K562 (cell line): Measurements from ENCODE around the gene SMC5. TPM values are rescaled to one million over a fixed set of nuclear protein-coding genes. Genes with fewer than 3 reads are reported as not detected.
A peak's percentile ranks its signal among the peaks of the same experiment; 100 is the strongest.

Experiments used
- CBX5 ChIP-seq: IDR thresholded peaks from 2 replicates; pipeline ENCODE4 v1.6.1; 2014; ENCODE audit warnings: low read depth, borderline replicate concordance
- DACH1 ChIP-seq: fragments of 450-650 bp; IDR thresholded peaks from 2 replicates; pipeline ENCODE4 v1.6.1; 2018; ENCODE audit not compliant: partially characterized antibody
- MTA3 ChIP-seq: fragments of 450-650 bp; formaldehyde crosslinking; IDR thresholded peaks from 2 replicates; pipeline ENCODE4 v1.6.1; 2017; ENCODE audit warnings: mild to moderate bottlenecking, borderline replicate concordance
- PBX2 ChIP-seq, 2 experiments: IDR thresholded peaks in 1 of 2; conservative IDR thresholded peaks in 1 of 2; 2 replicates each; pipeline ENCODE4 v1.6.1; 2016; ENCODE audit warnings: low read depth in 2 of 2, mild to moderate bottlenecking in 1 of 2, missing compliant biosample characterization in 1 of 2, missing genetic modification characterization in 1 of 2, moderate library complexity in 1 of 2
- POLR2G ChIP-seq: fragments of 200-400 bp; formaldehyde crosslinking; IDR thresholded peaks from 2 replicates; pipeline ENCODE4 v1.6.1; 2017; ENCODE audit warnings: low read depth, mild to moderate bottlenecking, antibody characterized with exemption, low read length, moderate library complexity
- UBTF ChIP-seq, 2 experiments: IDR thresholded peaks; 2 replicates each; pipeline ENCODE4 v1.6.1; 2012; ENCODE audit warnings: improper control_type of control experiment in 2 of 2, low read depth in 2 of 2, low read length in 2 of 2, borderline replicate concordance in 1 of 2
- ZKSCAN8 ChIP-seq: fragments of 200-800 bp; sonication (Bioruptor generic); IDR thresholded peaks from 2 replicates; pipeline ENCODE4 v1.6.1; 2016; ENCODE audit warnings: missing genetic modification characterization, missing compliant biosample characterization
- ZNF232 ChIP-seq: sonication (generic); formaldehyde crosslinking; IDR thresholded peaks from 2 replicates; pipeline ENCODE4 v1.8.0; 2022; ENCODE audit warnings: mild to moderate bottlenecking, missing genetic modification reagents
- ZNF395 ChIP-seq: fragments of 200-800 bp; sonication (Bioruptor generic); IDR thresholded peaks from 2 replicates; pipeline ENCODE4 v1.6.1; 2017; ENCODE audit warnings: missing genetic modification characterization, missing compliant biosample characterization
- ZNF79 ChIP-seq: fragments of 250-450 bp; sonication (Bioruptor Pico); IDR thresholded peaks from 2 replicates; pipeline ENCODE4 v1.4.0; 2020; ENCODE audit warnings: low read depth, mild to moderate bottlenecking, moderate library complexity
- polyA plus RNA-seq, 8 experiments: library from polyadenylated mRNA; depleted of rRNA in 4 of 8; stranded (reverse) in 5 of 8; unstranded in 3 of 8; fragments of >200 nt; fragmentation: Nextera tagmentation in 2 of 8; fragmentation: Illumina TruSeq in 1 of 8; extraction: Ambion mirVana in 2 of 8; extraction: Trizol in 1 of 8; gene quantifications; 2 replicates each; pipeline versions ENCODE4 v1.2.1 to v1.2.3, GENCODE V29; 2011 to 2014; ENCODE audit warnings: inconsistent platforms in 1 of 8, missing spikeins in 1 of 8
- total RNA-seq, 7 experiments: library from RNA; depleted of rRNA in 6 of 7; stranded (reverse); fragments of >200 nt in 6 of 7; fragmentation: Illumina TruSeq in 2 of 7; extraction: Trizol in 2 of 7; gene quantifications; 2 replicates each; pipeline versions ENCODE4 v1.2.1 to v1.2.3, GENCODE V29; 2011 to 2021; ENCODE audit warnings: low replicate concordance in 1 of 7
- TF ChIP-seq, protein P1 (sequence below): sonication (generic); formaldehyde crosslinking; IDR thresholded peaks from 2 replicates; pipeline ENCODE4 v1.8.0; 2022; ENCODE audit warnings: mild to moderate bottlenecking, missing genetic modification reagents
- TF ChIP-seq, protein P2 (sequence below): fragments of 200-800 bp; sonication (Bioruptor generic); IDR thresholded peaks from 2 replicates; pipeline ENCODE4 v1.6.1; 2017; ENCODE audit warnings: missing genetic modification characterization, missing compliant biosample characterization

The SMC5 gene
- total and polyA plus RNA-seq, 9 of the 15 experiments (the other 6 are each of a cell fraction or from before 2014, with no cell fraction given), result 3.5 to 43.2 (median 21.4) TPM

DNA sequence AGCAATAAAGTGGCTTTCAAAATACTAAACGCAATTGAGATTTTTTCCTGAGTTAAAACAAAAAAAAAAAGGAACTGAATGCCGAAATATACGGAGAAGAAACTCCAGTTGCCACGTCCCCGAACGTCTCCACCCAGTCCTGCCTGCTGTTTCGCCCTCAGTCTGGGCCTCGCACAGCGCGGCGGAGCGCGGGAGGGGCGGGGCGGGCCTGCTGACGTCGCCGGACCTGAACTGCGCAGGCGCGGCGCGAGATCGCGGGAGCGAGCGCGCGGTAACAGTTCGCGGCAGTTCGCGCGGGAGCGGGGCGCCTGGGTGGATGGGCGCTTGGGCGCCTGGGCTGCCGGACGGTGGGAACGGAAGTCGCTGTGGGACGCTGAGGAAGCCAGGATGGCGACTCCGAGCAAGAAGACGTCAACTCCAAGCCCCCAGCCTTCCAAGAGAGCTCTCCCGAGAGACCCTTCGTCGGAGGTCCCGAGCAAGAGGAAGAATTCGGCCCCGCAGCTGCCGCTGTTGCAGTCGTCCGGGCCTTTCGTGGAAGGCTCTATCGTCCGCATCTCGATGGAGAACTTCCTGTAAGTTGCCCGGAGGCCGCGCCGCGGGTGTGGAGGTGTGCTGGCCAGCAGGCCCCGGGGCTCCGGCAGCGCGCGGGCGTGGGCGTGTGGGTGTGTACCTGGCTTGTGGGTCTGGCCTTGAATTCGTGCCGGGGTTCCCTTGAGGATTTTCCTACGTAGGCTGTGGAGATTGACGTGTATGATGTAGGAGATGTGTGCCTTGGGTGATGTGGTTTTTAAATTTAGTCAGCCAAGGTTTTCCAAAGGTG, at the start of gene SMC5 (continued):
- TF ChIP-seq MTA3, result 0 out of 2 replicates have a peak, but pooled peaks have one; percentile 45
- no peak for TF ChIP-seq ZKSCAN8 (CRISPR knock-in tag)
- TF ChIP-seq ZNF395, result peak; percentile 58; the same call in 1 of the 2 replicates
- TF ChIP-seq CBX5, result no peak
- TF ChIP-seq, protein P1, sequence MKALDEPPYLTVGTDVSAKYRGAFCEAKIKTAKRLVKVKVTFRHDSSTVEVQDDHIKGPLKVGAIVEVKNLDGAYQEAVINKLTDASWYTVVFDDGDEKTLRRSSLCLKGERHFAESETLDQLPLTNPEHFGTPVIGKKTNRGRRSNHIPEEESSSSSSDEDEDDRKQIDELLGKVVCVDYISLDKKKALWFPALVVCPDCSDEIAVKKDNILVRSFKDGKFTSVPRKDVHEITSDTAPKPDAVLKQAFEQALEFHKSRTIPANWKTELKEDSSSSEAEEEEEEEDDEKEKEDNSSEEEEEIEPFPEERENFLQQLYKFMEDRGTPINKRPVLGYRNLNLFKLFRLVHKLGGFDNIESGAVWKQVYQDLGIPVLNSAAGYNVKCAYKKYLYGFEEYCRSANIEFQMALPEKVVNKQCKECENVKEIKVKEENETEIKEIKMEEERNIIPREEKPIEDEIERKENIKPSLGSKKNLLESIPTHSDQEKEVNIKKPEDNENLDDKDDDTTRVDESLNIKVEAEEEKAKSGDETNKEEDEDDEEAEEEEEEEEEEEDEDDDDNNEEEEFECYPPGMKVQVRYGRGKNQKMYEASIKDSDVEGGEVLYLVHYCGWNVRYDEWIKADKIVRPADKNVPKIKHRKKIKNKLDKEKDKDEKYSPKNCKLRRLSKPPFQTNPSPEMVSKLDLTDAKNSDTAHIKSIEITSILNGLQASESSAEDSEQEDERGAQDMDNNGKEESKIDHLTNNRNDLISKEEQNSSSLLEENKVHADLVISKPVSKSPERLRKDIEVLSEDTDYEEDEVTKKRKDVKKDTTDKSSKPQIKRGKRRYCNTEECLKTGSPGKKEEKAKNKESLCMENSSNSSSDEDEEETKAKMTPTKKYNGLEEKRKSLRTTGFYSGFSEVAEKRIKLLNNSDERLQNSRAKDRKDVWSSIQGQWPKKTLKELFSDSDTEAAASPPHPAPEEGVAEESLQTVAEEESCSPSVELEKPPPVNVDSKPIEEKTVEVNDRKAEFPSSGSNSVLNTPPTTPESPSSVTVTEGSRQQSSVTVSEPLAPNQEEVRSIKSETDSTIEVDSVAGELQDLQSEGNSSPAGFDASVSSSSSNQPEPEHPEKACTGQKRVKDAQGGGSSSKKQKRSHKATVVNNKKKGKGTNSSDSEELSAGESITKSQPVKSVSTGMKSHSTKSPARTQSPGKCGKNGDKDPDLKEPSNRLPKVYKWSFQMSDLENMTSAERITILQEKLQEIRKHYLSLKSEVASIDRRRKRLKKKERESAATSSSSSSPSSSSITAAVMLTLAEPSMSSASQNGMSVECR (CRISPR knock-in tag), result peak; percentile 33; the same call in 1 of the 2 replicates
- TF ChIP-seq UBTF (IDR thresholded peaks at IDR 0.05; ENCODE audit: borderline replicate concordance in 1 of 2, low read depth in 2 of 2, low read length in 2 of 2), result peak in 1 of 2 experiments; percentile 38; a peak in 1 of 4 replicates
- TF ChIP-seq DACH1, result no peak
- peak; percentile 97 for TF ChIP-seq POLR2G
- TF ChIP-seq, protein P2, sequence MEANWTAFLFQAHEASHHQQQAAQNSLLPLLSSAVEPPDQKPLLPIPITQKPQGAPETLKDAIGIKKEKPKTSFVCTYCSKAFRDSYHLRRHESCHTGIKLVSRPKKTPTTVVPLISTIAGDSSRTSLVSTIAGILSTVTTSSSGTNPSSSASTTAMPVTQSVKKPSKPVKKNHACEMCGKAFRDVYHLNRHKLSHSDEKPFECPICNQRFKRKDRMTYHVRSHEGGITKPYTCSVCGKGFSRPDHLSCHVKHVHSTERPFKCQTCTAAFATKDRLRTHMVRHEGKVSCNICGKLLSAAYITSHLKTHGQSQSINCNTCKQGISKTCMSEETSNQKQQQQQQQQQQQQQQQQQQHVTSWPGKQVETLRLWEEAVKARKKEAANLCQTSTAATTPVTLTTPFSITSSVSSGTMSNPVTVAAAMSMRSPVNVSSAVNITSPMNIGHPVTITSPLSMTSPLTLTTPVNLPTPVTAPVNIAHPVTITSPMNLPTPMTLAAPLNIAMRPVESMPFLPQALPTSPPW (CRISPR knock-in tag), result peak; percentile 68; the same call in 1 of the 2 replicates
- TF ChIP-seq ZNF232 (CRISPR knock-in tag), result 0 out of 2 replicates have a peak, but pooled peaks have one; percentile 36
- no peak for TF ChIP-seq PBX2 (CRISPR knock-in tag; IDR thresholded peaks at IDR 0.05; ENCODE audit: low read depth)
- TF ChIP-seq PBX2 (tag; conservative IDR thresholded peaks at IDR 0.05; ENCODE audit: low read depth), result no peak
- TF ChIP-seq ZNF79 (CRISPR knock-in tag), result no peak
